Measurements from ENCODE around the gene PEMT.

- TF ChIP-seq CTCF (IDR thresholded peaks at IDR 0.05) (no peak), POLR2A (IDR thresholded peaks at IDR 0.05) (no peak)
Observed at GRCh38 chr17:17516941-17517720, 74.4 kb downstream of the PEMT start.
